Breast epithelium (tissue), 4 donors: ENCODE results near the gene TIE1. TPM values are rescaled to one million over a fixed set of nuclear protein-coding genes. Genes with fewer than 3 reads are reported as not detected.

Experiments used
- DNase-seq, 2 donors: peaks; one replicate each; pipeline ENCODE4 v3.0.0-alpha.2; 2019; ENCODE audit warnings: low spot score in 2 of 2
- H3K27ac ChIP-seq, 2 donors: fragments of 200-600 bp; sonication (generic) in 1 of 2; one replicate each; pipeline ENCODE4 v1.5.1; 2016 to 2019; ENCODE audit warnings: mild to moderate bottlenecking in 1 of 2
- H3K27me3 ChIP-seq, 2 donors: fragments of 200-600 bp; sonication (generic) in 1 of 2; one replicate each; pipeline versions ENCODE4 v1.5.1 to v1.6.0; 2017 to 2019; ENCODE audit warnings: control low read depth in 1 of 2, mild to moderate bottlenecking in 1 of 2
- H3K36me3 ChIP-seq: fragments of 200-600 bp; one replicate; pipeline ENCODE4 v1.5.1; 2019
- H3K4me1 ChIP-seq, 2 donors: fragments of 200-600 bp; sonication (generic); one replicate each; pipeline ENCODE4 v1.5.1; 2016 to 2019; ENCODE audit warnings: control low read depth in 1 of 2
- H3K4me3 ChIP-seq, 3 donors: fragments of 200-600 bp; sonication (generic); 1 replicate in 2 of 3; 2 replicates in 1 of 3; pipeline ENCODE4 v1.5.1; 2016 to 2019; ENCODE audit warnings: mild to moderate bottlenecking in 3 of 3, moderate library complexity in 2 of 3
- H3K9me3 ChIP-seq, 2 donors: fragments of 200-600 bp; sonication (generic) in 1 of 2; one replicate each; pipeline ENCODE4 v1.5.1; 2016 to 2019; ENCODE audit warnings: control low read depth in 1 of 2
- POLR2A ChIP-seq: fragments of 450-650 bp; IDR thresholded peaks from one replicate; pipeline ENCODE4 v1.6.1; 2016; ENCODE audit warnings: antibody characterized with exemption, mild to moderate bottlenecking, moderate library complexity
- POLR2AphosphoS5 ChIP-seq, 3 donors: sonication (generic); formaldehyde crosslinking; IDR thresholded peaks; one replicate each; pipeline ENCODE4 v1.6.1; 2017; ENCODE audit warnings: antibody characterized with exemption in 3 of 3
- intact Hi-C: fragments of 100-400 bp; cut with DNase I; formaldehyde crosslinking; loops from one replicate; pipeline ENCODE4 v1.15.1; 2023; ENCODE audit warnings: low total_unique reads
- total RNA-seq, 3 donors: library from RNA; depleted of rRNA; stranded (reverse); fragments of >200 nt; gene quantifications; one replicate each; pipeline ENCODE4 v1.1.0, GENCODE V29; 2016
- TF ChIP-seq, protein P1 (sequence below), 3 donors: fragments of 450-650 bp; IDR thresholded peaks; one replicate each; pipeline ENCODE4 v1.5.1; 2016 to 2017; ENCODE audit warnings: antibody characterized with exemption in 3 of 3, mild to moderate bottlenecking in 3 of 3, moderate library complexity in 3 of 3

The TIE1 gene
- total RNA-seq, 3 donors from 2014 or later: 9.4 to 39.0 (median 24.2) TPM

DNA sequence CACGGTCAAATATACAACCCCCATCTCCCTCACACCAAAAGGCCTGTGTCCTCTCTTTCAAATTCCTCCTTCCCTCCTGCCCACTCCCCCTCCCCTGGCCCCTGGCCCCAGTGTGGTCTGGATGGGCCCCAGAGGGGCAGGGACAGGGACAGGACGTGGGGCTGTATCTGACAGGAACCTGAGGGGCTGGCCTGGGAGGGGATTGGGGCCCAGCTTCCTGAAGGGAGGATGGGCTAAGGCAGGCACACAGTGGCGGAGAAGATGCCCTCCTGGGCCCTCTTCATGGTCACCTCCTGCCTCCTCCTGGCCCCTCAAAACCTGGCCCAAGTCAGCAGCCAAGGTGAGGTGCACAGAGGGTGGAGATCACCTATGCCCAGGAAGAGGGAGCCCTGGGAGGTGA is 36.8 kb downstream of the TIE1 start, which contains the start of gene MPL:
Gene MPL, plus strand, starts transcription at position 231 of the 400 bp plus-strand sequence. Its CDS starts 31 bp downstream, at position 262.
- no peak for DNase-seq
- no peaks in the 10 kb centered on the region for H3K4me1 ChIP-seq
- no peaks in the 10 kb centered on the region for H3K9me3 ChIP-seq
- no peaks in the 10 kb centered on the region for H3K36me3 ChIP-seq
- no peak within 1 kb of the TSS for H3K27ac ChIP-seq
- H3K4me3 ChIP-seq: no peak within 1 kb of the TSS
- no peak for TF ChIP-seq POLR2A
- no peak for TF ChIP-seq POLR2AphosphoS5 (IDR thresholded peaks at IDR 0.05)
- TF ChIP-seq, protein P1, sequence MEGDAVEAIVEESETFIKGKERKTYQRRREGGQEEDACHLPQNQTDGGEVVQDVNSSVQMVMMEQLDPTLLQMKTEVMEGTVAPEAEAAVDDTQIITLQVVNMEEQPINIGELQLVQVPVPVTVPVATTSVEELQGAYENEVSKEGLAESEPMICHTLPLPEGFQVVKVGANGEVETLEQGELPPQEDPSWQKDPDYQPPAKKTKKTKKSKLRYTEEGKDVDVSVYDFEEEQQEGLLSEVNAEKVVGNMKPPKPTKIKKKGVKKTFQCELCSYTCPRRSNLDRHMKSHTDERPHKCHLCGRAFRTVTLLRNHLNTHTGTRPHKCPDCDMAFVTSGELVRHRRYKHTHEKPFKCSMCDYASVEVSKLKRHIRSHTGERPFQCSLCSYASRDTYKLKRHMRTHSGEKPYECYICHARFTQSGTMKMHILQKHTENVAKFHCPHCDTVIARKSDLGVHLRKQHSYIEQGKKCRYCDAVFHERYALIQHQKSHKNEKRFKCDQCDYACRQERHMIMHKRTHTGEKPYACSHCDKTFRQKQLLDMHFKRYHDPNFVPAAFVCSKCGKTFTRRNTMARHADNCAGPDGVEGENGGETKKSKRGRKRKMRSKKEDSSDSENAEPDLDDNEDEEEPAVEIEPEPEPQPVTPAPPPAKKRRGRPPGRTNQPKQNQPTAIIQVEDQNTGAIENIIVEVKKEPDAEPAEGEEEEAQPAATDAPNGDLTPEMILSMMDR (IDR thresholded peaks at IDR 0.05): no peak
- intact Hi-C loops: no loop called here
- H3K27me3 ChIP-seq: no peaks in the 10 kb centered on the region

DNA sequence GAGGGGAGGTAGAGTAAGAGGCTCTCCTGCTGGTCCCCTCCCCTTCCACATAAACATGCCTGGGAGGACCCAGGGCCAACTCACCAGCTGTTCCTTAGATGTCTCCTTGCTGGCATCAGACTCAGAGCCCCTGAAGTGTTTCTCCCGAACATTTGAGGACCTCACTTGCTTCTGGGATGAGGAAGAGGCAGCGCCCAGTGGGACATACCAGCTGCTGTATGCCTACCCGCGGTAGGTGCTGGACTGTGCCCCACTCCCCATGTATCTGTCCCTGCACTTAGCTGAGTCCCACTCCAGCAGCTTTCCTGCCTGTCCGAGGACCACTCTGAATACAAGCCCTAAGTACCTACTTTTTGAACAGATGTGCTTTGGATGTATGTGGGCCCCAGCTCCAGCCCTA is 37.2 kb downstream of the TIE1 start:
- Histone ChIP-seq H3K27me3 (no peaks in the 10 kb centered on the region), H3K4me1 (no peaks in the 10 kb centered on the region), H3K4me3 (no peak overlapping the region), H3K27ac (no peak overlapping the region), H3K9me3 (no peaks in the 10 kb centered on the region), H3K36me3 (no peaks in the 10 kb centered on the region)
- no peak for DNase-seq
- intact Hi-C loops: no loop called here
- TF ChIP-seq, protein P1 (IDR thresholded peaks at IDR 0.05): no peak
- TF ChIP-seq POLR2AphosphoS5 (IDR thresholded peaks at IDR 0.05): no peak
- no peak for TF ChIP-seq POLR2A

DNA sequence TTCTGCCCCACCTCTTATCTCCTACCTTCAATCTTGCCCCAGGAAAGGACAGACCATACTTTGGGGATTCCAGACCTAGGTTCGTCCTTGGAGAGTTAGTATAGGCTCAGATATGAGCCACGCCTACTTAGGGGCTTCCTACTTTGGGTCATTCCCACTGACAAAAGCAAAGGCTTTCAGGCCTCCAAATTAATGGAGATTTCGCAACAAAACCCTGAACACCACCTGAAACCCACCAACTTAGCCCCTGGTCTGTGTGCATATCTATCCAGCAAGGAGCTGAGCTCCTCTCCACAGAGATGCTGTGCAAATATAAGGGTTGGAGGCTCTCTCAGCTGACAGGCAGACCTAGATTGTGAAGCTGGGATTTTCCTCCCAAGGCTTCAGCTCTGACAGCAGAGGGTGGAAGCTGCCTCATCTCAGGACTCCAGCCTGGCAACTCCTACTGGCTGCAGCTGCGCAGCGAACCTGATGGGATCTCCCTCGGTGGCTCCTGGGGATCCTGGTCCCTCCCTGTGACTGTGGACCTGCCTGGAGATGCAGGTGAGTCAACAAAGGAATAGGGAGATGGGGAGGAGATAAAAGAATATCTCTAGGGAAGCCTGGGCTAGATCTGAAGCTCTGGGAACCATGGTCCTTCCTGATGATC is 38.9 kb downstream of the TIE1 start:
- Histone ChIP-seq H3K27me3 (no peaks in the 10 kb centered on the region), H3K27ac (no peak overlapping the region), H3K4me3 (no peak overlapping the region), H3K36me3 (no peaks in the 10 kb centered on the region), H3K4me1 (no peaks in the 10 kb centered on the region), H3K9me3 (no peaks in the 10 kb centered on the region)
- no peak for DNase-seq
- intact Hi-C loops: loop anchor here (1.0 kb wide), 1 partner anchor 44 kb away; no protein-coding TSS in a partner anchor
- TF ChIP-seq, protein P1 (IDR thresholded peaks at IDR 0.05): no peak
- TF ChIP-seq POLR2AphosphoS5 (IDR thresholded peaks at IDR 0.05): no peak
- no peak for TF ChIP-seq POLR2A

DNA sequence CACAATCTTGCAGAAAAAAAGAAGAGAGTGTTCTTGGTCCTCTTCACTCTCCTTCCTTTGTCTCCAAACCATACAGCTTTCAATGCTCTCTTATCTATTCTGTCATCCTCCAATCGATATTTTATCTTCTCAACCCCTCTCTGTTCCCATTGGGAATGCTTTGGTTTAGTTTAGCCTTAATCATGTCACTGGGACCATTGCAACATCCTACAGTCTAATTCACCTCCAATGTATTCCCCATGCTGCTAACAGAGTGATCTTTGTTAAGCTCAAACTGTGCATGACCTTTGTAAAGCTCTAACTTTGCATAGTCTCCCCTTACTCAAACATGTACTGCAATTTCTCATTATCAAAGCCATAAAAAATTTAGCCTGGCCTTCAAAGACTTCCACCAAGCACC is 39.8 kb downstream of the TIE1 start:
- no peak for DNase-seq
- intact Hi-C loops: no loop called here
- H3K36me3 ChIP-seq: no peaks in the 10 kb centered on the region
- H3K27ac ChIP-seq: no peak overlapping the region
- H3K9me3 ChIP-seq: no peaks in the 10 kb centered on the region
- TF ChIP-seq POLR2A: no peak
- no peak for TF ChIP-seq POLR2AphosphoS5 (IDR thresholded peaks at IDR 0.05)
- TF ChIP-seq, protein P1 (IDR thresholded peaks at IDR 0.05): no peak
- no peaks in the 10 kb centered on the region for H3K4me1 ChIP-seq
- H3K27me3 ChIP-seq: no peaks in the 10 kb centered on the region
- H3K4me3 ChIP-seq: no peak overlapping the region

DNA sequence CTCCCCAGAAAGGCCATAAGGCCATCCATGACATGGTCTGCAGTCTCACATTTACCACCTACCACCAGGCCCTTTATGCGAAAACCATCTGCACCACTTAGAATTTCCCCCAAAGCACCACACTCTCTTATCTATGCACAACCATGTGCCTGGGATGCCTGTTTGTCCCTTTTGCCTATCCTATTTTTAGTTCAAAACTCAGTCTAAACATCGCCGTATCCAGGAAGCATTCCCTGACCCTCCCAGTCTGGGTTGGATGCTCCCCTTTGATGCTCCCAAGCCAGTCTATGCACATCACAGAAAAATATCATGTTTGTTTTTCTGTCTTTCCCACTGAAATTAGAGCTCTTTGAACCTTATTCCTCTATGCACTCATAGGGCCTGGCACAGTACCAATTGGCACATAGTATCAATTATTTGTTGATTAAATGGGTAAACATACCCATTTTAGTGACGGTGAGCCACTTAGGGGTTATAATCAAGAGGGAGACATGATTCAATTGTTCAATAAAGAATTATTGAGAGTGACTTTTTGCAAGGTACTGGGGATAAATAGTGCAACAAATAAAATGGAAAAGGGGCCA is 43.6 kb downstream of the TIE1 start:
- Histone ChIP-seq H3K9me3 (no peaks in the 10 kb centered on the region), H3K4me3 (no peak overlapping the region), H3K4me1 (no peaks in the 10 kb centered on the region), H3K27me3 (no peaks in the 10 kb centered on the region), H3K36me3 (no peaks in the 10 kb centered on the region), H3K27ac (no peak overlapping the region)
- no peak for TF ChIP-seq POLR2AphosphoS5 (IDR thresholded peaks at IDR 0.05)
- TF ChIP-seq POLR2A: no peak
- TF ChIP-seq, protein P1 (IDR thresholded peaks at IDR 0.05): no peak
- no peak for DNase-seq
- intact Hi-C loops: no loop called here
